ENCODE measurements around the gene ANKRD50.

ANKRD50 gene

DNA sequence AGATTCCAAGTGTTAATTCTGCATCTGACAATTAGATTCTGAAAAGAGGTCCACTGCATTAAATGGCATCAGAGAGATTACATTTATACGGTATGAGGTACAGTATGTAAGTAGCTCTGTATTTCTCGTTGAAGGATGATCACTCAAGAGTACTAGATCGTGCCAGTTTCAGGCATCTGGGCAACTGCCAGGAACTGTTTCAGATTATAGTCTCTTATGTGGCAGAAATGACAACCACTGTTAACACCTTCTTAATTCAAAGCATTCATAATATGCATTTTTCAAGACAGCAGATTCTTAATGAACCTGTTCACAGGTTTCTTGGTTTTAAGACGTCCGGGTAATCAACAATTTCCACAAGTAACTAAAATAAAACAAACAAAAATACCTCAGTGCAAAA, 1.6 kb downstream of the ANKRD50 start:
- in situ Hi-C loops (cut with MboI; ENCODE audit: low sequenced_read_pairs): no loop called here

DNA sequence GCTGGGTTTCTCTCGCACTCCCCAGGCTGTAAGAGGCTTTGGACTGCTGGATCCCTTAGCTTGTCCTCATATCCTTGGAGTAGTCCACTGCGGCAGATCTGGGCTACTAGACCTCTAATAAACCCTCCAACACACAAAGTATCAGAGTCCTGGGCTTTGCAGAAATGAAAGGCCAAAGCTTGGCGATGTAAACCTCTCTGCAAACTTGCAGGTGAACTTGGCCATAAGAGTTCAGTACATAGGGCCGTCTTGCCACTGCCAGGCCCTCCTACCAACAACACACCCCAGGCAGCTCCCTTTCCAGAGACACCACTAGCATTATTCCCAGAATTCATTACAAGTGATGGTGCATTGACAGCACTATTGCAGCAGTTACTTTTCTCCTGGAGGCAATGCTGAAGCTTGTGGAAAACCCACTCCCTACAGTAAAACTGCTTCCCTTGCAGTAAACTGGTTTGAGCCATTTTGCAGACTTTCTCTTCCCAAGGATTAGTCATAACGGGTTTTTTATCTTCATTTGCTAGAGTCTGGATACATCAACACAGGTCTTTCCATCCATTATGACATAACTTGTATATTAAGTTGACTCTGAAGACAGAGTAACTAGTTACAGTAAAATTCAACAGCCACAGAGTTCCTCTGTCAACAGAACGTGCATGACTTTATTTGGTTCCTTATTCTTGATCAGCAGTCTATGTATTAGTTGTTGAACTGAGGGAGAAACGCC, 2.4 kb downstream of the ANKRD50 start:
- in situ Hi-C loops (cut with MboI; ENCODE audit: low sequenced_read_pairs): no loop called here

DNA sequence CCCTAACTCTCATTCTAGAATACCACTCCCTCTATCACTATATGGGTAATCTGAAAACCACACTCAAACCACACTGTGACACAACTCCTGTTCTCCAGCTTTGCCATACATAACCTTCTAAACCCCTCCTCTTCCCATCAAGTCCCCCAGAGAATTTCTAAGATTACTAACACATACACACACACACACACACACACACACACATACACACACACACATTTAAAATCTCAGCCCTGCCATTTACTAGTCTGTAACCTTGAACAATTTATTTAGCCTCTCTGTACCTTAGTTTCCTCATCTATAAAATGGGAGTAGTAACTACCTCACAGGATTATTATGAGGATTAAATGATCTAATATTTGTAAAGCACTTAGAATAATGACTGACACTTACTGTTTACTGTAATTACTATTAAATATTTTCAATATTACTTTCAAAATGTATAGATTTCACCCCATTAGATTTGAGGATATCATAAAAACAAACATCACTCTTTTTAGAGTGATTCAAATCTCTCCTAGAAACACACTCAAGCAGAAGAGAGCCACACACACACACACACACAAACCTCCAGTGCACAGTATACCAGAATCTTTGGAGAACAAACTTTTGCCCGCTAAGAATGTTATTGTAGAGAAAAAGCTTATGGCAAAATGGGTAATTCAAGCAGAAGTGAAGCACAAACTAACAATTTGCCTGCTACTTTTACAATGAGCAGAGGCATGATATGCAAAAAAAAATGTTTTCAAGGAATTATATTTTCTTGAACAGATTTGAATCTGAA, 3.8 kb downstream of the ANKRD50 start:
- in situ Hi-C loops (cut with MboI; ENCODE audit: low sequenced_read_pairs): no loop called here

DNA sequence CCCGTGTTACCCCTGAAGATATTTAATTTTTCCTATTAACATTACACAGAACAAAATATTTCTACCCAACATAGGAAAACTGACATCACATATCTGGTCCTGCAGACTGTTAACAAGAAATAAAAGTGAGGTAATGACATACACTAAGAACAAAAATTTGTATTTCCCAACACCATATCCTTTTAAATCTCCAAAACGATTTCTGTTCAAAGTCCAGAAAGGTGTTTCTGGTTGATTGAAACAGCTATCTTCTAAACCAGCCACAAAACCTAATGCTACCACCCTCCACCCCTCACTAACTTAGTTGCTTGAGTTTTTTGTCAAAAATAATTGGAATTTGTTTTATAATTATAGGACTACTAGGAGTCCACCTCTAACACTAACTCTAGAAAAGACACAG, 7.1 kb downstream of the ANKRD50 start:
- in situ Hi-C loops (cut with MboI; ENCODE audit: low sequenced_read_pairs): no loop called here

DNA sequence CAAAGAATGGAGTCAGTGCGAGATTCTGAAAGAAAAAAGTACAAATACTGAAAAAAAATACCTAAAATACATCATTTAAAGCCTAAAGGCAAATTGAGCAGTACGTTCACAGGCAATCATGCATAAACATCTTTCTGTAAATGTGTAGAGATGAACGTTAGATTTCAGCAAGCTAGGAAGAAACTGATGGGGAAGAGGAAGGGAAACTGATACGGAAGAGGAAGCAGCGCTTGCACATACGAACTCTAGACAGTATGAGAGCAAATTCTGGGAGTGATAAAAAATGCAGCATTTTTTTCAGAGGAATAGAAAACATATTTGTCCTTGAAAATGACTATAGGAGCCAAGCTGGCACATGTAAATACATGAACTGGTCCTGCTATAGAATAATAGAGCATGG, 9.4 kb downstream of the ANKRD50 start:
- in situ Hi-C loops (cut with MboI; ENCODE audit: low sequenced_read_pairs): no loop called here

DNA sequence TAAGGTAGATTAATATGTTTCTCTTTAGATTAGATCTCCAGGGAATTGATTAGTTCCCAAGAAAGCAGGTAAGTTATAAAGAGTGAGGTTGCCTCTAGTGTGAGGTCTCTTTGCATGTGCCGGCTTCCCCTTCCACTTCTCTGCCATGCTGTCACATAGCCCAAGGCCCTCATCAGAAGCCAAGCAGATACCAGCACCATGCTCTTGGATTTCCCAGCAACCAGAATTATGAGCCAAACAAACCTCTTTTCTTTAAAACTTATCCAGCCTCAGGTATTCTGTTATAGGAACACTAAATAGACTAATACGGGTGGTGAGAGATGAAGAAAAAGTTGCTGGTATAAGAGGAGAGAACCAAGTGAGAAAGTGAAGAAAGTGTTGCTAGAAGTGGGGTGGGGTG, 15.1 kb downstream of the ANKRD50 start:
- in situ Hi-C loops (cut with MboI; ENCODE audit: low sequenced_read_pairs): no loop called here

DNA sequence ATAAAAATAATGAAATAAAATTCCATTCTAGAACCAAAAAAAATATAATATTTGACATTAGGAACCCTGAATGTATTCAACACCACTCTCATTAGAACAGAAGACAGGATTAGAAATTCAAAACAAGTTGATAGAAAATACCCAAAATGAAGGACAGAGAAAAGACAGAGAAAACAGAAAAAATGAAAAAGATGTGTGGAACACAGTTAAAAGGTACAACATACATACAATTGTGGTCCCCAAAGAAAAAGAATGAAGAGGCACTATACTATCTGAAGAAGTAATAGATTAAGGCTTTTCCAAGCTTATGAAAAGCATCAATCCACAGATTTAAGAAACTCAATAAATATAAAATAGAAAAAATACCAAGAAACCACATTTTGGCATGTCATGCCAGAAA, 16.4 kb downstream of the ANKRD50 start:
- in situ Hi-C loops (cut with MboI; ENCODE audit: low sequenced_read_pairs): no loop called here

DNA sequence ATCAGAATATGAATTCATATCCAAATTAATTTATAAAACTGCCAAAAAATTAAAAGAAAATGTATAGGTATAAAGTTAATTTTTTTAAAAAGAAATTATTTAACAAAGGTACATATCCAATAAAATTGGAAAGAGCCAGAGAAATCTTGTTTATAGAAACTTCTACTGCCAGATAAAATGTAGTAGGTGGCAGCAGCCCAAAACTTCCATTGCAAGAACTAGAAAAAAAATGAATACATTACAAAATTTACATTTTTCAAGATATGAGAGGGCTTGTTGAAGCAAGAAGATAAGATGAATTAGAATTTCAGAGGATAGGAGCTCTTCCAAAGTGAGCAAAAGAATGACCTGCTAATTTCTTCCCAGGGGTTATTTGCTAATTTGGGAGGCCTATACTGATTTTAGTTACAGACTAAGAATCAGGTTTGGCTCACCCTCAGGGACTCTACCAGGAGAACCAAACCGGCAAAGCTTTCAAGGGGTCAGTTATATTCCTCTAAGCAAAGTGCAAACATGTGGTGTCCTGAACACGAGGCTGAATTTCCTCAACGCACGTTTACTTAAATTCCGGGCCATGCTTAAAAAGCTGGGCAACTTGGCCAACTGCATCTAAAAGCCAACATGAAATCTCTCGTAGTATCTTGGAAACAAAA, 17.5 kb downstream of the ANKRD50 start:
- in situ Hi-C loops (cut with MboI; ENCODE audit: low sequenced_read_pairs): no loop called here

DNA sequence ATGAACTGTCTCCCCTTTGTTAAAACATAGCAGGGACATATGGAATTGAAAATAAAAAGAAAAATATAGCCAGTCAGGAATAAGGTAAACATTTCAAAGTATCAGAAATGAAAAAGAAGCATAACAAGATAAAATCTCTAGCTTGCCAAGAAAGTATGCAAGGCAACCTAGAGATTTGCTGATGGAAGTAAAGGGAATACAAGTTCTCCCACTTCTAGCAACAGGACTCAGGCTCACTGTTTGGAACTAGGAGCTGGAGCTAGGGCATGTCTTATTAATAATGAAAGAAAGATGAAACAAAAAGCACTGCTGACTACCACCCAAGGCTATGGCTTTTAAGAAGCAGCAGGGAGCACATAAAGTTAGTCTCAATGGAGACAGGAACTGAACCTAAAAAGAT, 18.2 kb downstream of the ANKRD50 start:
- in situ Hi-C loops (cut with MboI; ENCODE audit: low sequenced_read_pairs): no loop called here

DNA sequence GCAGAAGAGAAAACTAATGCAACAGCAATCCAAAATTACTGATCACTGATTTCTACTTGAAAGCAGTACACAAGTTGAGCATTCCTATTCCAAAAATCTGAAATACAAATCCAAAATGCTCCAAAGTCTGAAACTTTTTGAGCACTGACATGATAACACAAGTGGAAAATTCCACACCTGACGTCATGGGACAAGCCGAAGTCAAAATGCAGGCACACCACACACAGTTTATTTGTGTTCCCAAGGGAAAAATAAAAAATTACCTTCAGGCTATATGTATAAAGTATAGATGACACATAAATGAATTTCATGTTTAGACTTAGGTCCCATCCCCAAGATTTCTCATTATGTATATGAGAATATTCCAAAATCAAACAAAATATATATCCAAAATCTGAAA, 20.7 kb downstream of the ANKRD50 start:
- in situ Hi-C loops (cut with MboI; ENCODE audit: low sequenced_read_pairs): no loop called here

DNA sequence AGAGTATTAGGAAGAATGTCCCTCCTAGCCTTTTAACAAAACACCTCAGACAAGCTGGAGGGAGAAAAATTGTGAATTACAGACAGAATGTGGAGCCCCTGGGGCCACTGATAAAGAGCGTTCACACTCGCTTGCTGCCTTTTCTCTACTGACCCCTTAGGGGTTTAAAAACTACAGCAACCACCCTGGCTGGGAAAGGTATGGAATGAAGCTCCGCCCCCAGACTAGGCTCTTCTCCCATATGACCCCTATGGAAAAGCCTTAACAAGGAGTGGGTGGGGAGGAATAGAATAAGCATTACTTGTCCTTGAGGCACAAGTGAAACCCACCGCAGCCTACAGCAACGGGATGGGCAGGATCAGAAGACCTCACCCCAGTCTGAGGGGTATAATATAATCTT, 26.3 kb downstream of the ANKRD50 start:
- in situ Hi-C loops (cut with MboI; ENCODE audit: low sequenced_read_pairs): no loop called here

DNA sequence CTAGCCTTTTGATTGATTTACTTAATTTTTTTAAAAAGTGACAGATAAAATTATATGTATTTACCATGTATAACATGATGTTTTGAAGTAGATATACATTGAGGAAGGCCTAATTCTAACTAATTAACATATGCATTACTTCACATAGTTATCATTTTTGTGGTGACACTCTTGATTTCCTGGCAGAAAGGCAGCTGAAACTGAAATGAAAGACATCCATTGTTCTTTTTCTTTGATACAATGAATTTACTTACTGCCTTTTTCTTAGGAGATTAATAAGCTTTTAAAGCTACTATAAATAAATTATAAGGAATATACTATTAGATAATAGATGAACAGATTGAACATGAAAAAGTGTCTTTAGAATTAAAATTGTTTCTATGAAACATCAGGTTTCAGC, 26.7 kb downstream of the ANKRD50 start:
- in situ Hi-C loops (cut with MboI; ENCODE audit: low sequenced_read_pairs): no loop called here

DNA sequence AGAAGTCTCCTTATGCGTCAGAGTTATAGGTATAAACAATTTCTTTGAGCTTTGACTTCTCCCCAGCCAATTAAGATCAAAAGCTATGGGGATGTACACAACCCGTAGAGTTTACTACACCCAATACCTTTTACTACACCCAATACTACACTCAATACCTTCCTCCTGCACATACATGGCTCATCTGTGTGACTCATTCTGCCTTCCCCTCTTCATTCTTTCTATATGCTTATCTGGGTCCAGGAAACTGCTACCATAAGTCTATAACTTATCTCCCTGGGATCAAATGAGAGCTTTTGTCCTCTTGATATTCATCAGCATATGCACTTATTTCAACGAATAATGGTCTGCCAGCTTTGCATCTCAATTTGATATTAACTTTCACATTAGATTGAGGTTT, 28.2 kb downstream of the ANKRD50 start:
- in situ Hi-C loops (cut with MboI; ENCODE audit: low sequenced_read_pairs): no loop called here

DNA sequence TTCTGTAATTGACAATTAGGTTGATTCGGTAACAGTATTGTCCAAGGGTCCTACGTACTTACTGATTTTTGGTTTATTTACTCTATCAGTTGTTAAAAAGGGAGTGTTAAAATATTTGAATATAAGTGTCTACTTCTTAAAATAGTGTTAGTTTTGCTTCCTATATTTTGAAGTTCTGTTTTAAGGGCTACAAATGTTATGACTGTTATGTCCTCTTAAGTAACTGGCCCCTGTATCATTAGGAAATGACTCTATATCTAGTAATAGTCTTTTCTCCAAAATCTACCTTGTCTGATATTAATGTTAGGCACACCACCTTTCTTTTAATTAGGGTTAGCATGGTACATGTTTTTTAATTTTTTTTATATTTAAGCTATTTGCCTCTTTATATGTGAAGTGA, 30.1 kb downstream of the ANKRD50 start:
- in situ Hi-C loops (cut with MboI; ENCODE audit: low sequenced_read_pairs): no loop called here

DNA sequence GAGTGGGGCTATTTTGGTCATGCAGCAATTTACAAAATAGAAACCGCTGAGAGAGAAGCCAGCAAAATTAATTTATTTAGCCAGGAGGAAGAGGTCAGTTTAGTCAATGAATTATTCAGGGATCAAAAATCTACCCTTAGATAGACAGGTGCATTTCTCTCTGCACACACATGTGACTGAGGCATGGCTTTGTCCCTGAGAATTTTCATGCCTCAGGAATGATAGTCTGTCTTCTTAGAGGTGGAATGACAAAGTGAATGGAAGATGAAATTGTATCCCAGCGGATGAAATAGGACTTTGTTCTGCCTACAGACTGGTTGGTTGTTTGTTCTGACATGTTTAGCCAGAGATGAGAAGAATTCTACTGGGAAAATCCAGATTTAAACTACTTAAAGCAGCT, 46.0 kb downstream of the ANKRD50 start:
- in situ Hi-C loops (cut with MboI; ENCODE audit: low sequenced_read_pairs): no loop called here

DNA sequence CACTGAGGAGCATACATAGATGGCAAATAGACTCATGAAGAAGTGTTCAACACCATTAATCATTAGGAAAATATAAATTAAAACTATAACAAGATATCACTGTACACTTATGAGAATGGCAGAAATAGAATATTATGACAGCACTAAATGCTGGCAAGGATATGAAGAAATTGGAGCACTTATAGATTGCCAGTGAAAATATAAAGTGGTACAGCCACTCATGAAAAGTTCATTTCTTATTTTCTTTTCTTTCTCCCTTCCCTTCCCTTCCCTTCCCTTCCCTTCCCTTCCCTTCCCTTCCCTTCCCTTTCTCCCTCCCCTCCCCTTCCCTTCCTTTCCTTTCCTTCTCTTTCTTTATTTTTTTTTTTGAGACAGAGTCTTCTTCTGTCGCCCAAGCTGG, 53.7 kb downstream of the ANKRD50 start:
- in situ Hi-C loops (cut with MboI; ENCODE audit: low sequenced_read_pairs): no loop called here

DNA sequence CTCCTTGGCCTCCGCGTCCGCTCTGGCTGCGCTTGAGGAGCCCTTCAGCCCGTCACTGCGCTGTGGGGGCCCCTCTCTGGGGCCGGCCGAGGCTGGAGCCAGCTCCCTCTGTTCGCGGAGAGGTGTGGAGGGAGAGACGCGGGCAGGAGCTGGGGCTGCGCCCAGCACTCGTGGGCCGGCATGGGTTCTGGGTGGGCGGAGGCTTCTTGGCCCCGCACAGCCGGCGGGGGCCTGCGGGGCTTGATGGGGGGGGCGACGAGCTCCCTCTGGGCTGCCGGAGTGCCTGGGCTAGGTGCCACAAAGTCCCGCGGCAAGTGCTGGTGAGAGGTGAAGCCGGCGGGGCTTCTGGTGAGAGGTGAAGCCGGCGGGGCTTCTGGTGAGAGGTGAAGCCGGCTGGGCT, 61.9 kb downstream of the ANKRD50 start:
- in situ Hi-C loops (cut with MboI; ENCODE audit: low sequenced_read_pairs): no loop called here

DNA sequence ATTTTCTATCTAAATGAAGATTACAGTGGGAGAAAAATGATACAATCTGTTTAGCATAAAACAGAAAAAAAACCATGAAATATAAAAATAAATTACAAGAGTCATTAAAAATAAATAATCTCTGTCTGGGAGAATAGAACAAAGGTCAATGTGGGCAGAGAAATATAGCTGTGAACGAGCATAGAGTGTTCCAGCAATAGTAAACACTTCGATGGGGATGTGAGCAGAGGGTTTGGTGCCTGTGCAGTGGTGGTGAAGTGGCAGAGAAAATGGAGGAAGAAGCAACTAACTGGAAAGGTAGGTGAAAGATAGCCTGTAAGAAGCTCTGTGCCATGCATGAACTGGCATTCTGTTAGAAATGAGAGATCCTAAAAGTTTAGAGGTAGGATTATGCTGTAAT, 64.9 kb downstream of the ANKRD50 start:
- in situ Hi-C loops (cut with MboI; ENCODE audit: low sequenced_read_pairs): no loop called here

DNA sequence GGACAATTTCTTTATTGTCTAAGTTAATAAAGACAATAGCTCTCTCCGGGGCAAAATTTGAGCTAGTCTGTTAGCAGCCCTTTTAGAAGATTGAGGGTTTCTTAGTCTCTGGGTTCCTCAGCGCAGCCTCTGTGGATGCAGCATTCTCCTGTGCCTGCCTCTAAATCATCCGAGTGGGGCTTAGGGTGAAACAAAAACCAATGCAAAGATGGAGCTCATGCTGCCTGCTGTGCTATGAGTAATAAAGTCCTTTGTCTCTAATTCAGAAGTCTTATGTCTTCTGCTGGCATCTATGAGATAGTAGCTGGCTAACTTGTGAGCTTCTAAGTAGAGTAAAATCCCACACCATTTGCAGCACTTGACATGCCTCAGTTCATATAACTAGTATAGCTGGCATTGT, 67.9 kb downstream of the ANKRD50 start:
- in situ Hi-C loops (cut with MboI; ENCODE audit: low sequenced_read_pairs): no loop called here

DNA sequence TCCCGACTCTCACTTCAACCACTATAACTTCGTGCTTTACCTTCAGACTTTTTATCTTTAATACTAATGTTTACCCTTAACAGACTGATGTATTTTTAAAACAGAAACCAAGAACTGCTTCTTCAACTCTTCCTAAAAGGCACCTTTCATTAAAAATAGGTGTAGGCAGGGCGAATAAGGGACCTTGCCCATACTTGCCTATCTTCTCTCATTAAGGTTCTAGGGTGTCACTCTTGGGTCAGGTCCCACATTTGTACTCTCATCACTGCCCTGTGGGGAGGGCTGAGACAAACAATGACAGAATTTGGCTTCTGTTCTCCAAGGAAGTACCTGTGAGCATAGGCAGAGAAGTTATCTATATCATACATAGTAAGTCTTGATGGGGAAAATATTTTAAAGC, 69.7 kb downstream of the ANKRD50 start:
- in situ Hi-C loops (cut with MboI; ENCODE audit: low sequenced_read_pairs): no loop called here

DNA sequence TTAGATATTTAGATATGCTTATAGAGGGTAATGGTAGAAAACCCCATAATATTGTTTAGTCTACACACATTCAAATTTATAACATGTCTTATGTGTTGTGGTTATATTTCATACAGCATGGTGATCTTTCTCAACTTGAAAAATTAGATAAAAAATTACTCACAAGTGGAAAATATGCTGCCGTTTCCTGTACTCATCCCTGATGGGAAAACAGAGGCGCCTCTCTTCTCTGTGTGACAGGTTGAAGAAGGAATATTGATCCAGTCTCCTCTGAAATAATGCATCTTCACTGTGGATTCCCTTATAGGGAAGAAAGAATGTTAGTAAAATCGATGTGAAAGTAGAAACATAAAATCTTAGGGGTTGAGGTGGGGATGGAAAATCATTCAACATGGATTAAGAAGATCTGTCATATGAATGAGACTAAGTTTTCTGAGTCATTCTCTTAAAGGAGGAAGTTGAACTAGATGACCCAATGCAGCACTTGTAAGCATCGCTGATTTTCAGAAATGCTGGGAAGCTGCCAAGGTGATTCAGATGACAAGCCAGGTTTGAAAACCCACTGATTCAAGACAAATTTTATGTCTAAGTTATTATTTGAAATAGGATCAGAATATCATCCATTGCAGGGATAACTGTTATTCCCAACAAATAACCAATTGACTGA, 70.7 kb downstream of the ANKRD50 start:
- in situ Hi-C loops (cut with MboI; ENCODE audit: low sequenced_read_pairs): no loop called here
